HG03378 (cell line): ENCODE measurements around the gene PRKAG2.
A peak's percentile ranks its signal among the peaks of the same experiment; 100 is the strongest.

ENCODE experiments used
- ATAC-seq: cut with Tn5 transposase; IDR thresholded peaks from one replicate; pipeline ENCODE4 v1.9.1; 2021; ENCODE audit warnings: mild to moderate bottlenecking, moderate library complexity; ENCODE audit not compliant: unreplicated experiment

PRKAG2 gene

DNA sequence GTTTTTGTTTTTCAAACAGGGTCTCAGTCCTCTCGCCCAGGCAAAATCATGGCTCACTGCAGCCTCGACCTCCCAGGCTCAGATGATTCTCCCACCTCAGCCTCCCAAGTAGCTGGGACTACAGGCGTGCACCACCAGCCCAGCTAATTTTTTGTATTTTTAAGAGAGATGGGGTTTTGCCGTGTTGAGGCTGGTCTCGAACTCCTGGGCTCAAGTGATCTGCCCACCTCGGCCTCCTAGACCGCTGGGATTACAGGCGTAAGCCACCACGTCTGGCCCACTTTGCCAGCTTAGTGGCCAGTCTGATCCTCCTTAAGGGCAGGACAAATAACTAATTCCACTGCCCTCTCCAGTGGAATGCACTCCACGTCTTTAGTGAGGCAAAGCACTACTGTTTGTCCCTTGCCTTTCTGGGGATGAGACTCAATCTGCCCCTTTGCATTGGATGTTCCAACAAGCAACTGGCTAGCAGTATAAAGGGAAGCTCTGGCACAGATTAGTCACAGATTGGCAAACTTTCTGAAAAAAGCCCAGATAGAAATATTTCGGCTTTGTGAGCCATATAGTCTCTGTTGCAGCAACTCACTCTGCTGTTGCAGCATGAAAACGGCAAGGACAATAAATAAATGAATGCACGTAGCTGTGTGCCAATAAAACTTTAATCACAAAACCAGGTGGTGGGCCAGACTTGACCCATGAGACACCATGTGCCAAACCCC, 213.4 kb downstream of the PRKAG2 start:
- no peak for ATAC-seq

GRCh38 chr7:151662251-151662826, 214.6 kb downstream of the PRKAG2 start:
- ATAC-seq: no peak

DNA sequence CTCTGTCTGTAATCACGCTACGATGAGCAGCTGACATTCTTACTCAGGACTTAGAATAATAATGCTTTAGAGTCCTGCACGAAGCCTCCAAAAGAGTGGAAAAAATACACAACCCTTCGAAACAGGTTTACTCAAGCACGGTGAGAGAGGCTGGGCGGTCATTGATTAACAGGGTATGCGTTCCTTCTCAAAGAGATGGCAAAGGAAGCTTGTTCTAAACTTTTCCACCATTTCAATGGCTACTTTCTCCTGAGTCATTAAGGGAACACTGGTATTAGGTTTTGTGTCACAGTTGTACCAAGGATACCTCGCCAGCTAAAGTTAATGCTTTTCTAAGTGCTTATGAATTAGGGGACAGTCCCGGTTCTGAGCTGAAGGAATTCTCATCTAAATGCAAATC, 215.3 kb downstream of the PRKAG2 start:
- ATAC-seq: no peak

GRCh38 chr7:151660141-151660540, 216.8 kb downstream of the PRKAG2 start:
- ATAC-seq: no peak

GRCh38 chr7:151659219-151659618, 217.7 kb downstream of the PRKAG2 start:
- no peak for ATAC-seq

DNA sequence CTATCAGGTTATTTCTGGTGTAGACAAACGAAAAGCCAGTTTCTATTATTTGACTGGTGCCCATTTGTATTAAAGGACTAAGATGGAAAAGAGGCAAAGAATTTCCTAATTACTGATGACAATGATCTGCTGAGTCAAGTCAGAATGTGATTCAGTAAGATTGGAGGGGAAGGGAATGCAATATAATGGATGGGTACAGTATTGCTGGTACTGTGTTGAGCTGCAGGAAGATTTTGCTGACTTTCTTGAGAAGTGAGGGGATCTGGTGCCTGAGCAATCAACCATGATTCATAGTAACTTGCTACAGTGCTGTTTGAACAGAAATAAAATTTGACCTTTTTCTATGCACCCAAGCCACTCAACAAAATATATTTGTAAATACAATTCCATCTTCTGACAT, 218.1 kb downstream of the PRKAG2 start:
- ATAC-seq: no peak

GRCh38 chr7:151657173-151657572, 219.7 kb downstream of the PRKAG2 start:
- no peak for ATAC-seq

GRCh38 chr7:151655555-151655954, 221.4 kb downstream of the PRKAG2 start:
- ATAC-seq: no peak

- ATAC-seq: no peak
These were observed 224.8 kb downstream of the PRKAG2 start for GRCh38 chr7:151652111-151652510.

GRCh38 chr7:151650161-151650560, 226.8 kb downstream of the PRKAG2 start:
- ATAC-seq: no peak

DNA sequence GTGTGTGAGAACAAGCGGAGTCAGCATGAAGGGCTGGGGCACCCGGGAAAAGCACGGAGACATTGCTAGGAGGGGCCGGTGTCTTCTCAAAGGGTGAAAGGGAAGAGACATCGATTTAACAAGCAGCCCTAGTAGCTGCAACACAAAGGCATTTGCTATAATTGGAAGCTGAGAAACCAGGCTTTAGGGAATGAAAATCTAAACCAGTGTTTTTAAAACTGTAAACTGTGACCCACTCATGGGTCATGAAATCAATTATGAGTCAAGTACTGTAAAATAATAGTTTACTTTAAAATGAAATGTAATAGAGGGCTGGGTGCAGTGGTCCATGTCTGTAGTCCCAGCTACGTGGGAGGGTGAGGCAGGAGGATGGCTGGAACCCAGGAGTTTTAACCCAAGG, 228.5 kb downstream of the PRKAG2 start:
- ATAC-seq: no peak

GRCh38 chr7:151647874-151648273, 229.0 kb downstream of the PRKAG2 start:
- ATAC-seq: no peak

DNA sequence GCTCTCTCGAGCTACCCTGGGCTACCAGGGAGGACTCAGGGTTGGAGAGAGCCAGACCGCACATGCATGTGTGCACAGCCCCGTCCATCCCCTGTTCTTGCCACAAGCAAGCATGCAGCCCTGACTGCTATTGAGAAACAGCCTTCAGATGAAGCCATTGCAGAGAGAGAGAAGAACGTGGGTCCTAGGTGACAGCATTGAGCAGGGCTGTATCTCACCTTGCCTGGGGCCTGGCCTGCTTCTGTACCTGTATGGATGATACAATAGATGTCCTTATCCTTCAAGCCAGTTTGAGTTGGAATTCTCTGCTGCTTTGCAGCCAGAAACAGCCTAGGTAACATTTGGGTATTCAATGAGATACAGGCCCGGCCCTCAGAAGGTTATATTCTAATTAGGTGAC, 229.9 kb downstream of the PRKAG2 start:
- no peak for ATAC-seq

DNA sequence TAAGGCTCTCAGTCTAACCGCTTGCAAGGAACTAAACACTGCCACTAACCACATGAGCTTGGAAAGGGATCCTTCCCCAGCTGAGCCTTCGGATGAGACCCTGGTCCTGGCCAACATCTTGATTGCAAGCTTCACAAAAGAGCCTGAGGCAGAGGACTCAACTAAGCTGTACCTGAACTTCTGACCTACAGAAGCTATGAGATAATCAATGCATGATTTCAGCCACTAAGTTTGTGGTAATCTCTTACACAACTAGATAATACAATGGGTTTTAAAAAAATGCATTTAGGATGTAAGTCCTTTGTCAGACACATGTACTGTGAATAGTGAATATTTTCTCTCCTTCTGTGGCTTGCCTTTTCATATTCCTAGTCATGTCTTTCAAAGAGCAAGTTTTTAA, 231.6 kb downstream of the PRKAG2 start:
- ATAC-seq: no peak

DNA sequence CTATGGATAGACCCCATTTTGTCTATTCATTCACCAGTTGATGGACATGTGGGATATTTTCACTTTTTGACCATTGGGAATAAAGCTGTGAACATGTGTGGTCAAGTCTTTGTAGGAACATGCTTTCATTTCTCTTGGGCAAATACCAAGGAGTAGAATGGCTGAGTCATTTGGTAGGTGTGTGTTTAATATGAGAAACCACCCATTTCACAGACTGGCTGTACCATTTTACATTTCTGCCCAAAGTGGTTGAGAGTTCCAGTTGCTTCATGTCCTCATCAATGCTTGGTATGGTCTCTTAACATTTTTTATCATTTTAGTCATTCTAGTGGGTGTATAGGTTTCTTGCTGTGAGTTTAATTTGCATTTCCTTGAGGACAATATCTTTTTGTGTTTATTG, 232.4 kb downstream of the PRKAG2 start:
- no peak for ATAC-seq

- no peak for ATAC-seq
These were observed 234.2 kb downstream of the PRKAG2 start for GRCh38 chr7:151642746-151643145.

- no peak for ATAC-seq
These were observed 235.3 kb downstream of the PRKAG2 start for GRCh38 chr7:151641587-151641986.

DNA sequence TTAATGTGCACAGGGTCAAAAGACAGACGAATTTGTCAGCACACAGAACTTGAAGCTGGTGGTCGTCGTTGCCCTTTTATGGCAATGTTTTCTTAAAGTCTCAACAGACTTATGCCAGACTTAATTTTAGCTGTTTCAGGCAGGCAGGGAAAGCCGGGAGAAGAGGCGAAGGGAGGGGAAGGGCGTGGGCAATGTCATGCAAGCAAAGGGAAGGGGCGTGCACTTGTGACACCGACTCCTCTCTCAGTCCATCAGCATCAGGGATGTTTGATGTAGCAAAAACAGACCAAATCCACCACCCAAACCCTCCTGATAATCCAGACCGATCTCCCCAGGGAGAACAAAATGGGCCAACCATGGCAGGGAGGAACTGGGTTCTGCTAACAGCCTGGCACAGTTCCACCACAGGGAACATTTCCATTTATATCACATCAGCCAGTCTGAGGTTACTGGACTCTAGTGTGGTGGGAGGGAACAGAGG, 239.1 kb downstream of the PRKAG2 start:
- ATAC-seq: no peak

DNA sequence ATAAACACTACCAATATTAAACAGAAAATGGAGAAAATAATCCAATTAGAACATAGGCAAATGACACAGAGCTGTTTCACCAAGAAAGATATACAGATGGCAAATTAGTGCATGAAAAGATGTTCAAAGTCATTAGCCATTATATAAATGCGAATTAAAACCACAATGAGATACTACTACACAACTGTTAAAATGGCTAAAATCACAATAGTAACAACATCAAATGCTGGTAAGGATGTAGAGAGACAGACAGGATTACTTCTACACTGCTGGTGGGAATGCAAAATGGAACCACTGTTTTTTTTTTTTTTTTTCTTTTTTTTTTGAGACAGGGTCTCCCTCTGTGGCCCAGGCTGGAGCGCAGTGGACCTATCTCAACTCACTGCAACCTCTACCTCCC, 242.3 kb downstream of the PRKAG2 start:
- ATAC-seq: no peak

DNA sequence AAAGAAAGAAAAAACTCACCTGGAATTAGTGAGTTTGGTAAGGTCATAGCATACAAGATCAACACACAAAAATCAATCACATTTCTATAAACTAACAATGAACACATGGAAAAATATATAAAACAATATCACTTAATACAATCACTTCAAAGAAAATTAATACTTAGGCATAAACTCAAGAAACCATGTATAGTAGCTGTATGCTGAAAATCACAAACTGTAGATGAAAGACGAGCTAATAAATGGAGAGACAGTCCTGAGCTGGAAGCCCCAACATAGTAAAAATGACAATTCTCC, 243.5 kb downstream of the PRKAG2 start:
- ATAC-seq: no peak

GRCh38 chr7:151632750-151633515, 244.0 kb downstream of the PRKAG2 start:
- peak; percentile 79 for ATAC-seq
